A549 (cell line): Measurements from ENCODE around the gene LDLRAD1. TPM values are rescaled to one million over a fixed set of nuclear protein-coding genes. Genes with fewer than 3 reads are reported as not detected.

Experiments
- ATAC-seq, 2 experiments: fragments of 200-7000 bp in 1 of 2; fragments of >200 bp in 1 of 2; cut with Nextera tagmentation in 1 of 2; cut with Tn5 transposase in 1 of 2; 3 replicates each; pipeline versions ENCODE4 v1.8.0 to v1.9.1; 2018 to 2020; ENCODE audit warnings: mild to moderate bottlenecking in 1 of 2, moderate library complexity in 1 of 2
- CTCF ChIA-PET: fragments of 300-600 bp; sonication (Branson Sonifier 250); formaldehyde crosslinking; extraction: SDS; loops from one replicate; lab custom pipeline; 2021; ENCODE audit warnings: antibody characterized with exemption, inconsistent platforms; lab: Yijun Ruan, JAX
- POLR2A ChIA-PET: fragments of 350-600 bp; formaldehyde crosslinking; extraction: SDS; loops from one replicate; lab custom pipeline; 2021; ENCODE audit warnings: antibody characterized with exemption, inconsistent platforms; lab: Yijun Ruan, JAX
- DNase-seq, 2 experiments: peaks; one replicate each; pipeline versions ENCODE4 v3.0.0 to v3.0.0-alpha.2; 2011 to 2016; ENCODE audit warnings: low read depth in 1 of 2, low spot score in 1 of 2
- FAIRE-seq: peaks from 2 replicates; lab custom pipeline; 2011; peaks lifted over from hg19 to GRCh38; lab: Jason Lieb, UNC
- H3K27ac ChIP-seq, 2 experiments: fragments of >200 bp; sonication (Bioruptor Twin); formaldehyde crosslinking; 3 replicates each; pipeline ENCODE4 v1.5.1; 2016 to 2017
- H3K4me1 ChIP-seq: fragments of >200 bp; sonication (Bioruptor Twin); formaldehyde crosslinking; 3 replicates; pipeline ENCODE4 v1.6.1; 2016
- H3K4me2 ChIP-seq: fragments of >200 bp; sonication (Bioruptor Twin); formaldehyde crosslinking; 3 replicates; pipeline ENCODE4 v1.6.1; 2016
- H3K4me3 ChIP-seq: fragments of >200 bp; sonication (Bioruptor Twin); formaldehyde crosslinking; 3 replicates; pipeline ENCODE4 v1.5.1; 2016
- H3K9me3 ChIP-seq: fragments of >200 bp; sonication (Bioruptor Twin); formaldehyde crosslinking; 3 replicates; pipeline ENCODE4 v1.6.1; 2016
- CBX8 ChIP-seq: fragments of 200-600 bp; sonication (generic); IDR thresholded peaks from 2 replicates; pipeline ENCODE4 v1.6.1; 2016
- CHD2 ChIP-seq: fragments of 150-350 bp; IDR thresholded peaks from 2 replicates; pipeline ENCODE4 v1.6.1; 2014; ENCODE audit warnings: low read length; ENCODE audit not compliant: partially characterized antibody
- EHF ChIP-seq: fragments of 250-450 bp; sonication (Bioruptor Pico); IDR thresholded peaks from 2 replicates; pipeline ENCODE4 v1.5.0; 2020; ENCODE audit warnings: mild to moderate bottlenecking
- FOSB ChIP-seq: fragments of 250-450 bp; sonication (Bioruptor Pico); IDR thresholded peaks from 2 replicates; pipeline ENCODE4 v1.5.0; 2020; ENCODE audit warnings: mild to moderate bottlenecking, moderate library complexity
- FOSL2 ChIP-seq, 2 experiments: fragments of 450-650 bp in 1 of 2; fragments of >200 bp in 1 of 2; sonication (Bioruptor Twin) in 1 of 2; formaldehyde crosslinking; IDR thresholded peaks; 2 replicates each; pipeline versions ENCODE4 v1.5.0 to v1.6.1; 2016 to 2020; ENCODE audit warnings: mild to moderate bottlenecking in 1 of 2, moderate library complexity in 1 of 2
- FOXS1 ChIP-seq: fragments of 250-450 bp; sonication (Bioruptor Pico); IDR thresholded peaks from 2 replicates; pipeline ENCODE4 v1.5.0; 2020; ENCODE audit warnings: mild to moderate bottlenecking, moderate library complexity
- HOXB13 ChIP-seq: fragments of 250-450 bp; sonication (Bioruptor Pico); IDR thresholded peaks from 2 replicates; pipeline ENCODE4 v1.5.0; 2020; ENCODE audit warnings: low read depth, mild to moderate bottlenecking, moderate library complexity
- JUN ChIP-seq, 2 experiments: fragments of >200 bp; sonication (Bioruptor Twin); formaldehyde crosslinking; IDR thresholded peaks; 2 replicates in 1 of 2; 3 replicates in 1 of 2; pipeline ENCODE4 v1.6.1; 2016 to 2017
- KDM1A ChIP-seq: fragments of 200-600 bp; sonication (generic); IDR thresholded peaks from 2 replicates; pipeline ENCODE4 v1.6.1; 2016; ENCODE audit warnings: low read depth, mild to moderate bottlenecking
- KDM5A ChIP-seq: fragments of 200-600 bp; sonication (generic); IDR thresholded peaks from 2 replicates; pipeline ENCODE4 v1.6.1; 2016; ENCODE audit warnings: antibody characterized with exemption, mild to moderate bottlenecking
- MAFK ChIP-seq: fragments of 450-650 bp; IDR thresholded peaks from 2 replicates; pipeline ENCODE4 v1.6.1; 2014; ENCODE audit not compliant: partially characterized antibody
- MAZ ChIP-seq: fragments of 150-350 bp; IDR thresholded peaks from 2 replicates; pipeline ENCODE4 v1.6.1; 2014; ENCODE audit warnings: antibody characterized with exemption, low read depth, low read length, borderline replicate concordance
- MYC ChIP-seq: IDR thresholded peaks from 2 replicates; pipeline ENCODE4 v1.6.1; 2012; ENCODE audit warnings: mild to moderate bottlenecking, inconsistent platforms, low read length, improper control_type of control experiment, borderline replicate concordance
- NPAS2 ChIP-seq: fragments of 250-450 bp; sonication (Bioruptor Pico); IDR thresholded peaks from 2 replicates; pipeline ENCODE4 v1.8.0; 2022; ENCODE audit warnings: mild to moderate bottlenecking, moderate library complexity, borderline replicate concordance
- NR3C1 ChIP-seq: fragments of >200 bp; sonication (Bioruptor Twin); formaldehyde crosslinking; IDR thresholded peaks from 3 replicates; pipeline ENCODE4 v1.6.1; 2017
- POLR2A ChIP-seq: IDR thresholded peaks from 2 replicates; pipeline ENCODE4 v1.6.1; 2012; ENCODE audit warnings: mild to moderate bottlenecking, low read length
- RARB ChIP-seq: fragments of 250-450 bp; sonication (Bioruptor Pico); IDR thresholded peaks from 2 replicates; pipeline ENCODE4 v1.8.0; 2021; ENCODE audit warnings: mild to moderate bottlenecking, moderate library complexity
- RFX5 ChIP-seq: fragments of 450-650 bp; IDR thresholded peaks from 2 replicates; pipeline ENCODE4 v1.7.1; 2014; ENCODE audit warnings: antibody characterized with exemption, mild to moderate bottlenecking, moderate library complexity
- SMC3 ChIP-seq: fragments of >200 bp; sonication (Bioruptor Twin); formaldehyde crosslinking; IDR thresholded peaks from 3 replicates; pipeline ENCODE4 v1.6.1; 2018; ENCODE audit warnings: inconsistent platforms
- TFCP2L1 ChIP-seq: fragments of 250-450 bp; sonication (Bioruptor Pico); IDR thresholded peaks from 2 replicates; pipeline ENCODE4 v1.5.0; 2021; ENCODE audit warnings: mild to moderate bottlenecking
- ZFP36 ChIP-seq: fragments of 450-650 bp; IDR thresholded peaks from 2 replicates; pipeline ENCODE4 v1.6.1; 2014; ENCODE audit warnings: borderline replicate concordance; ENCODE audit not compliant: partially characterized antibody
- WGBS: methylation state at CpG from one replicate; pipeline ENCODE4 v1.1.6; 2017; ENCODE audit errors: missing lambda C conversion rate; 5-methylcytosine and 5-hydroxymethylcytosine counted together
- polyA plus RNA-seq, 4 experiments: library from polyadenylated mRNA; depleted of rRNA in 3 of 4; stranded (reverse); fragments of >200 nt; fragmentation: RNase III in 1 of 4; extraction: RNeasy Plus Mini Kit Qiagen cat#74134 plus additional on column Dnase treatment in 1 of 4; gene quantifications; 2 replicates in 3 of 4; 3 replicates in 1 of 4; pipeline ENCODE4 v1.2.3, GENCODE V29; 2011 to 2017
- TF ChIP-seq, protein P1 (sequence below): fragments of 250-450 bp; sonication (Bioruptor Pico); IDR thresholded peaks from 2 replicates; pipeline ENCODE4 v1.5.0; 2021; ENCODE audit warnings: mild to moderate bottlenecking, moderate library complexity, borderline replicate concordance
- TF ChIP-seq, protein P2 (sequence below): fragments of >200 bp; sonication (Bioruptor Twin); formaldehyde crosslinking; IDR thresholded peaks from 3 replicates; pipeline ENCODE4 v1.5.1; 2016
- TF ChIP-seq, protein P3 (sequence below): fragments of 150-350 bp; IDR thresholded peaks from 2 replicates; pipeline ENCODE4 v1.6.1; 2014; ENCODE audit warnings: low read depth, mild to moderate bottlenecking, low read length
- TF ChIP-seq, protein P4 (sequence below): IDR thresholded peaks from 2 replicates; pipeline ENCODE4 v1.6.1; 2012
- TF ChIP-seq, protein P5 (sequence below): fragments of 200-600 bp; sonication (generic); IDR thresholded peaks from 2 replicates; pipeline ENCODE4 v1.6.1; 2016; ENCODE audit warnings: antibody characterized with exemption, mild to moderate bottlenecking, moderate library complexity
- TF ChIP-seq, protein P6 (sequence below): fragments of 250-450 bp; sonication (Bioruptor Pico); IDR thresholded peaks from 2 replicates; pipeline ENCODE4 v1.5.0; 2020; ENCODE audit warnings: low read depth, mild to moderate bottlenecking, moderate library complexity

Gene LDLRAD1
- polyA plus RNA-seq, 2 of the 4 experiments (the other 2 are of a cell fraction): 0.06 TPM; not detected in 1

DNA sequence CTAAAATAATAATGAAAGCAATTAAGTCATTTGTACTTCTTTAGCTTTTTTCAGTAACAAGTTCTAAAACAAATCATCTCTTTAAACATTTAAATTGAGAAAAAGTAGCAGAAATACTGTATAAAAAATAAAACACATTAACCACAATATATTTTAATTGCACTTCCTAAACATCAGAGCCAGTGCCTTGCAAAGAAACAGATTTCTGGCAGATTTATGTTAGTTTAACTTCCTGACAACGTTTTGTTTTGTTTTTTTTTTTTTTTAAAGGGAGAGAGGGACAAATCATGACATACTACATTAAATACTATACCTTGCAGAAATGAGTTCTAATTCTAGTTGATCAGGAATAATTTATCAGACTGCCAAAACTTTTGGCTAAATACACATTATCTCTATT is 23.8 kb upstream of the LDLRAD1 start:
- no peaks in the 10 kb centered on the region for H3K9me3 ChIP-seq
- no peak for DNase-seq
- no peaks in the 10 kb centered on the region for H3K4me1 ChIP-seq
- no peak for FAIRE-seq
- 2% methylated on average over 1 of the region's 1 CpG for WGBS
- H3K4me3 ChIP-seq: no peak overlapping the region
- CTCF ChIA-PET: no interaction called here
- no peak for TF ChIP-seq ZFP36
- TF ChIP-seq RFX5: no peak
- TF ChIP-seq, protein P1, sequence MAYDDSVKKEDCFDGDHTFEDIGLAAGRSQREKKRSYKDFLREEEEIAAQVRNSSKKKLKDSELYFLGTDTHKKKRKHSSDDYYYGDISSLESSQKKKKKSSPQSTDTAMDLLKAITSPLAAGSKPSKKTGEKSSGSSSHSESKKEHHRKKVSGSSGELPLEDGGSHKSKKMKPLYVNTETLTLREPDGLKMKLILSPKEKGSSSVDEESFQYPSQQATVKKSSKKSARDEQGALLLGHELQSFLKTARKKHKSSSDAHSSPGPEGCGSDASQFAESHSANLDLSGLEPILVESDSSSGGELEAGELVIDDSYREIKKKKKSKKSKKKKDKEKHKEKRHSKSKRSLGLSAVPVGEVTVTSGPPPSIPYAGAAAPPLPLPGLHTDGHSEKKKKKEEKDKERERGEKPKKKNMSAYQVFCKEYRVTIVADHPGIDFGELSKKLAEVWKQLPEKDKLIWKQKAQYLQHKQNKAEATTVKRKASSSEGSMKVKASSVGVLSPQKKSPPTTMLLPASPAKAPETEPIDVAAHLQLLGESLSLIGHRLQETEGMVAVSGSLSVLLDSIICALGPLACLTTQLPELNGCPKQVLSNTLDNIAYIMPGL (CRISPR knock-in tag): no peak
- no peak for TF ChIP-seq POLR2A
- TF ChIP-seq CHD2: no peak
- no peak for TF ChIP-seq EHF (CRISPR knock-in tag)
- TF ChIP-seq, protein P2, sequence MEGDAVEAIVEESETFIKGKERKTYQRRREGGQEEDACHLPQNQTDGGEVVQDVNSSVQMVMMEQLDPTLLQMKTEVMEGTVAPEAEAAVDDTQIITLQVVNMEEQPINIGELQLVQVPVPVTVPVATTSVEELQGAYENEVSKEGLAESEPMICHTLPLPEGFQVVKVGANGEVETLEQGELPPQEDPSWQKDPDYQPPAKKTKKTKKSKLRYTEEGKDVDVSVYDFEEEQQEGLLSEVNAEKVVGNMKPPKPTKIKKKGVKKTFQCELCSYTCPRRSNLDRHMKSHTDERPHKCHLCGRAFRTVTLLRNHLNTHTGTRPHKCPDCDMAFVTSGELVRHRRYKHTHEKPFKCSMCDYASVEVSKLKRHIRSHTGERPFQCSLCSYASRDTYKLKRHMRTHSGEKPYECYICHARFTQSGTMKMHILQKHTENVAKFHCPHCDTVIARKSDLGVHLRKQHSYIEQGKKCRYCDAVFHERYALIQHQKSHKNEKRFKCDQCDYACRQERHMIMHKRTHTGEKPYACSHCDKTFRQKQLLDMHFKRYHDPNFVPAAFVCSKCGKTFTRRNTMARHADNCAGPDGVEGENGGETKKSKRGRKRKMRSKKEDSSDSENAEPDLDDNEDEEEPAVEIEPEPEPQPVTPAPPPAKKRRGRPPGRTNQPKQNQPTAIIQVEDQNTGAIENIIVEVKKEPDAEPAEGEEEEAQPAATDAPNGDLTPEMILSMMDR: no peak
- no peak for TF ChIP-seq NR3C1
- TF ChIP-seq KDM1A: no peak
- TF ChIP-seq TFCP2L1: no peak
- TF ChIP-seq KDM5A: no peak
- TF ChIP-seq HOXB13 (CRISPR knock-in tag): no peak
- no peak for TF ChIP-seq MAZ
- no peak for TF ChIP-seq CBX8
- no peak for TF ChIP-seq FOSL2 (IDR thresholded peaks at IDR 0.05)
- TF ChIP-seq FOSL2 (CRISPR knock-in tag; IDR thresholded peaks at IDR 0.05): no peak
- POLR2A ChIA-PET: no interaction called here
- no peak overlapping the region for H3K27ac ChIP-seq
- no peak for ATAC-seq
- no peak overlapping the region for H3K4me2 ChIP-seq

DNA sequence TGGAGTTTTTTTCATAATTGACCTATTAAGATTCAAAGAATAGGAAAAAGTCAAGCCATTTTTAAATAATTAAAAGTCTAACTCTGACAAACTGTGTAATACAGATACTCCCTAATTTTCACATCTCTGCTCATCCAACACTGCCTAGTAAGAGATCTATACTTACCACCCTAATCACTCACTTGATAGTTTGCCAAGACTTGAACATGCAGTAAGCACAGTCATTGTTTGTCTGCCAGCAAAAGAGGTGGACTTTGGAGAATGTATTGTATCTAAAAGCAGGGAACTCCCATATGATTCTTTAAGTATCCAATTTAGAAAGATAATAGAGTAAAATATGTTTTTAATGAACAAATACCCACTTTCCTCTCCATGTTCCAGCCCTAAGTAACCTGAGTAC is 19.5 kb upstream of the LDLRAD1 start:
- H3K4me1 ChIP-seq: no peaks in the 10 kb centered on the region
- FAIRE-seq (no peak), ATAC-seq (no peak), DNase-seq (no peak)
- H3K27ac ChIP-seq: no peak overlapping the region
- ChIA-PET POLR2A (no interaction called here), CTCF (no interaction called here)
- H3K4me2 ChIP-seq: no peak overlapping the region
- H3K9me3 ChIP-seq: no peaks in the 10 kb centered on the region
- H3K4me3 ChIP-seq: no peak overlapping the region
- no peak for TF ChIP-seq SMC3
- TF ChIP-seq RARB (CRISPR knock-in tag): no peak
- TF ChIP-seq, protein P3, sequence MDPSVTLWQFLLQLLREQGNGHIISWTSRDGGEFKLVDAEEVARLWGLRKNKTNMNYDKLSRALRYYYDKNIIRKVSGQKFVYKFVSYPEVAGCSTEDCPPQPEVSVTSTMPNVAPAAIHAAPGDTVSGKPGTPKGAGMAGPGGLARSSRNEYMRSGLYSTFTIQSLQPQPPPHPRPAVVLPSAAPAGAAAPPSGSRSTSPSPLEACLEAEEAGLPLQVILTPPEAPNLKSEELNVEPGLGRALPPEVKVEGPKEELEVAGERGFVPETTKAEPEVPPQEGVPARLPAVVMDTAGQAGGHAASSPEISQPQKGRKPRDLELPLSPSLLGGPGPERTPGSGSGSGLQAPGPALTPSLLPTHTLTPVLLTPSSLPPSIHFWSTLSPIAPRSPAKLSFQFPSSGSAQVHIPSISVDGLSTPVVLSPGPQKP: no peak
- no peak for TF ChIP-seq JUN (IDR thresholded peaks at IDR 0.05)
- no peak for TF ChIP-seq MYC
- TF ChIP-seq, protein P4, sequence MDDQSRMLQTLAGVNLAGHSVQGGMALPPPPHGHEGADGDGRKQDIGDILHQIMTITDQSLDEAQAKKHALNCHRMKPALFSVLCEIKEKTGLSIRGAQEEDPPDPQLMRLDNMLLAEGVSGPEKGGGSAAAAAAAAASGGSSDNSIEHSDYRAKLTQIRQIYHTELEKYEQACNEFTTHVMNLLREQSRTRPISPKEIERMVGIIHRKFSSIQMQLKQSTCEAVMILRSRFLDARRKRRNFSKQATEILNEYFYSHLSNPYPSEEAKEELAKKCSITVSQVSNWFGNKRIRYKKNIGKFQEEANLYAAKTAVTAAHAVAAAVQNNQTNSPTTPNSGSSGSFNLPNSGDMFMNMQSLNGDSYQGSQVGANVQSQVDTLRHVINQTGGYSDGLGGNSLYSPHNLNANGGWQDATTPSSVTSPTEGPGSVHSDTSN: no peak
- TF ChIP-seq NR3C1: no peak
- TF ChIP-seq, protein P5, sequence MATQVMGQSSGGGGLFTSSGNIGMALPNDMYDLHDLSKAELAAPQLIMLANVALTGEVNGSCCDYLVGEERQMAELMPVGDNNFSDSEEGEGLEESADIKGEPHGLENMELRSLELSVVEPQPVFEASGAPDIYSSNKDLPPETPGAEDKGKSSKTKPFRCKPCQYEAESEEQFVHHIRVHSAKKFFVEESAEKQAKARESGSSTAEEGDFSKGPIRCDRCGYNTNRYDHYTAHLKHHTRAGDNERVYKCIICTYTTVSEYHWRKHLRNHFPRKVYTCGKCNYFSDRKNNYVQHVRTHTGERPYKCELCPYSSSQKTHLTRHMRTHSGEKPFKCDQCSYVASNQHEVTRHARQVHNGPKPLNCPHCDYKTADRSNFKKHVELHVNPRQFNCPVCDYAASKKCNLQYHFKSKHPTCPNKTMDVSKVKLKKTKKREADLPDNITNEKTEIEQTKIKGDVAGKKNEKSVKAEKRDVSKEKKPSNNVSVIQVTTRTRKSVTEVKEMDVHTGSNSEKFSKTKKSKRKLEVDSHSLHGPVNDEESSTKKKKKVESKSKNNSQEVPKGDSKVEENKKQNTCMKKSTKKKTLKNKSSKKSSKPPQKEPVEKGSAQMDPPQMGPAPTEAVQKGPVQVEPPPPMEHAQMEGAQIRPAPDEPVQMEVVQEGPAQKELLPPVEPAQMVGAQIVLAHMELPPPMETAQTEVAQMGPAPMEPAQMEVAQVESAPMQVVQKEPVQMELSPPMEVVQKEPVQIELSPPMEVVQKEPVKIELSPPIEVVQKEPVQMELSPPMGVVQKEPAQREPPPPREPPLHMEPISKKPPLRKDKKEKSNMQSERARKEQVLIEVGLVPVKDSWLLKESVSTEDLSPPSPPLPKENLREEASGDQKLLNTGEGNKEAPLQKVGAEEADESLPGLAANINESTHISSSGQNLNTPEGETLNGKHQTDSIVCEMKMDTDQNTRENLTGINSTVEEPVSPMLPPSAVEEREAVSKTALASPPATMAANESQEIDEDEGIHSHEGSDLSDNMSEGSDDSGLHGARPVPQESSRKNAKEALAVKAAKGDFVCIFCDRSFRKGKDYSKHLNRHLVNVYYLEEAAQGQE: no peak
- no peak for TF ChIP-seq MAFK
- TF ChIP-seq, protein P1 (CRISPR knock-in tag): no peak
- no peak for TF ChIP-seq FOXS1 (CRISPR knock-in tag)
- no peak for TF ChIP-seq FOSB (CRISPR knock-in tag)
- no peak for TF ChIP-seq NPAS2 (CRISPR knock-in tag)
- TF ChIP-seq, protein P6, sequence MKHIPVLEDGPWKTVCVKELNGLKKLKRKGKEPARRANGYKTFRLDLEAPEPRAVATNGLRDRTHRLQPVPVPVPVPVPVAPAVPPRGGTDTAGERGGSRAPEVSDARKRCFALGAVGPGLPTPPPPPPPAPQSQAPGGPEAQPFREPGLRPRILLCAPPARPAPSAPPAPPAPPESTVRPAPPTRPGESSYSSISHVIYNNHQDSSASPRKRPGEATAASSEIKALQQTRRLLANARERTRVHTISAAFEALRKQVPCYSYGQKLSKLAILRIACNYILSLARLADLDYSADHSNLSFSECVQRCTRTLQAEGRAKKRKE (CRISPR knock-in tag): no peak
